ENCODE measurements around the gene CAPZB. TPM values are rescaled to one million over a fixed set of nuclear protein-coding genes. Genes with fewer than 3 reads are reported as not detected.

The CAPZB gene
- total RNA-seq, 1 donor from 2014 or later, result 334 TPM

DNA sequence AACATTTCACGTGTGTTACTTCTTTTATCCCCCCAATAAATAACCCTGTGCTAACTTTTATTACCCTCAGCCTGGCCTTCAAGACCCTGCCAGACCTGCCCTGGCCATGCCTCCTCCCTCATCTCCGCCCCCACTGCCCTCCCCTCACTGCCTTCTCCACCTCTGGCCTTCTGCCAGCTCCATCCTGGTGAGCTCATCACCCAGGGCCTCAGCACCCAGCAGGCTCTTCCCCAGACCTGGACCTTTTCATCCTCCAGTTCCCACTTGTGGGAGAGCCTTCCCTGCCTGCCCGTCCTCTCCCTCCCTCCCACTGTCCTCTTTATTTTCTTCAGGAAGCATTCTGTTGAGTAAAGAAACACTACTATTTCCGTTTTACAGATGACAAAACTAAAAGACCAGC, 101.2 kb downstream of the CAPZB start:
- intact Hi-C loops (cut with micrococcal nuclease), result no loop called here
- Mint-ChIP-seq H3K4me1 (peaks cover 17% of the 10 kb centered on the region), H3K27ac (no peak overlapping the region)

GRCh38 chr1:19382222-19382621, 103.1 kb downstream of the CAPZB start:
- POLR2A ChIA-PET, result interaction anchor here (0.6 kb wide), 2 partner anchors 399 to 479 kb away, joined by 3 to 6 read pairs; no protein-coding TSS in a partner anchor
- intact Hi-C loops (cut with micrococcal nuclease), result no loop called here
- no peak for DNase-seq
- CTCF ChIA-PET, result interaction anchor here (1.1 kb wide), 1 partner anchor 9 kb away, joined by 3 read pairs; no protein-coding TSS in a partner anchor
- Mint-ChIP-seq H3K4me3 (no peak overlapping the region), H3K27ac (no peak overlapping the region), H3K36me3 (ENCODE audit: low read depth) (peaks cover 77% of the 10 kb centered on the region), H3K9me3 (no peaks in the 10 kb centered on the region), H3K27me3 (no peaks in the 10 kb centered on the region), H3K4me1 (peaks cover 3% of the 10 kb centered on the region)
- TF ChIP-seq, protein P1, sequence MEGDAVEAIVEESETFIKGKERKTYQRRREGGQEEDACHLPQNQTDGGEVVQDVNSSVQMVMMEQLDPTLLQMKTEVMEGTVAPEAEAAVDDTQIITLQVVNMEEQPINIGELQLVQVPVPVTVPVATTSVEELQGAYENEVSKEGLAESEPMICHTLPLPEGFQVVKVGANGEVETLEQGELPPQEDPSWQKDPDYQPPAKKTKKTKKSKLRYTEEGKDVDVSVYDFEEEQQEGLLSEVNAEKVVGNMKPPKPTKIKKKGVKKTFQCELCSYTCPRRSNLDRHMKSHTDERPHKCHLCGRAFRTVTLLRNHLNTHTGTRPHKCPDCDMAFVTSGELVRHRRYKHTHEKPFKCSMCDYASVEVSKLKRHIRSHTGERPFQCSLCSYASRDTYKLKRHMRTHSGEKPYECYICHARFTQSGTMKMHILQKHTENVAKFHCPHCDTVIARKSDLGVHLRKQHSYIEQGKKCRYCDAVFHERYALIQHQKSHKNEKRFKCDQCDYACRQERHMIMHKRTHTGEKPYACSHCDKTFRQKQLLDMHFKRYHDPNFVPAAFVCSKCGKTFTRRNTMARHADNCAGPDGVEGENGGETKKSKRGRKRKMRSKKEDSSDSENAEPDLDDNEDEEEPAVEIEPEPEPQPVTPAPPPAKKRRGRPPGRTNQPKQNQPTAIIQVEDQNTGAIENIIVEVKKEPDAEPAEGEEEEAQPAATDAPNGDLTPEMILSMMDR (IDR thresholded peaks at IDR 0.05), result no peak
- ATAC-seq (ENCODE audit: low read depth), result no peak

More for the DNA sequence above, 101.2 kb downstream of the CAPZB start:
- no peak overlapping the region for H3K4me3 Mint-ChIP-seq
- ATAC-seq (ENCODE audit: low read depth), result no peak
- TF ChIP-seq, protein P1 (IDR thresholded peaks at IDR 0.05), result no peak
- no peaks in the 10 kb centered on the region for H3K9me3 Mint-ChIP-seq
- H3K36me3 Mint-ChIP-seq (ENCODE audit: low read depth), result peaks cover 62% of the 10 kb centered on the region
- ChIA-PET CTCF (no interaction called here), POLR2A (no interaction called here)
- DNase-seq, result no peak
- no peaks in the 10 kb centered on the region for H3K27me3 Mint-ChIP-seq

DNA sequence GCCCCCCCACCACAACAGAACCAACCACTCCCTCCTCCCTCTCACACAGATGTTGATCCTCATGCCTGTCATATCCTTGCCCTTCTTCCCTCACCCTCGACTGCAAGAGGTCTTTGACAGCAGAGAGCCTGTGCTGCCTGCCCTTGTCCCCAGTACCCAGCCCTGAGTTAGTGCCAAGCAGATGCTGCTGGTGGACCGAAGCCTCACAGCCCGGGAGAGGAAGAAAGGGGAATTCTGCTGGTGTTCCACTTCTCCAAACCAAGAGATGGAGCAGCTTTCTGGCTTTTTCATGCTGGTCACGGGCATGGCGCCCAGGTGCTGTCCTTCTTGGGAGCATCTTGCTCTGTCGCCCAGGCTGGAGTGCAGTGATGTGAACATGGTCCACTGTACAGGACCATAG, 104.1 kb downstream of the CAPZB start:
- Mint-ChIP-seq H3K27ac (no peak overlapping the region), H3K36me3 (ENCODE audit: low read depth) (peaks cover 85% of the 10 kb centered on the region), H3K4me3 (no peak overlapping the region), H3K9me3 (no peaks in the 10 kb centered on the region), H3K4me1 (no peaks in the 10 kb centered on the region), H3K27me3 (no peaks in the 10 kb centered on the region)
- intact Hi-C loops (cut with micrococcal nuclease), result no loop called here
- ChIA-PET POLR2A (no interaction called here), CTCF (no interaction called here)
- TF ChIP-seq, protein P1 (IDR thresholded peaks at IDR 0.05), result no peak
- no peak for ATAC-seq (ENCODE audit: low read depth)
- DNase-seq, result no peak

- TF ChIP-seq, protein P1 (IDR thresholded peaks at IDR 0.05), result no peak
- CTCF ChIA-PET, result no interaction called here
- H3K4me3 Mint-ChIP-seq, result no peak overlapping the region
- no peak overlapping the region for H3K27ac Mint-ChIP-seq
- intact Hi-C loops (cut with micrococcal nuclease), result no loop called here
- POLR2A ChIA-PET, result no interaction called here
- DNase-seq (no peak), ATAC-seq (ENCODE audit: low read depth) (no peak)
- no peaks in the 10 kb centered on the region for H3K4me1 Mint-ChIP-seq
- H3K27me3 Mint-ChIP-seq, result no peaks in the 10 kb centered on the region
- peaks cover 81% of the 10 kb centered on the region for H3K36me3 Mint-ChIP-seq (ENCODE audit: low read depth)
- H3K9me3 Mint-ChIP-seq, result no peaks in the 10 kb centered on the region
These were observed 107.3 kb downstream of the CAPZB start for GRCh38 chr1:19377812-19378718.

GRCh38 chr1:19376428-19377372, 108.6 kb downstream of the CAPZB start:
- DNase-seq, result no peak
- ChIA-PET POLR2A (no interaction called here), CTCF (no interaction called here)
- TF ChIP-seq, protein P1 (IDR thresholded peaks at IDR 0.05), result no peak
- no peak for ATAC-seq (ENCODE audit: low read depth)
- H3K36me3 Mint-ChIP-seq (ENCODE audit: low read depth), result peaks cover 75% of the 10 kb centered on the region
- no peaks in the 10 kb centered on the region for H3K27me3 Mint-ChIP-seq
- intact Hi-C loops (cut with micrococcal nuclease), result no loop called here
- no peak overlapping the region for H3K4me3 Mint-ChIP-seq
- no peaks in the 10 kb centered on the region for H3K4me1 Mint-ChIP-seq
- H3K27ac Mint-ChIP-seq, result no peak overlapping the region
- no peaks in the 10 kb centered on the region for H3K9me3 Mint-ChIP-seq
